OCI-LY7 (cell line): ENCODE measurements around the gene NDUFV2. TPM values are rescaled to one million over a fixed set of nuclear protein-coding genes. Genes with fewer than 3 reads are reported as not detected.
"Not testable (repeated sequence)": the region's sequence is repeated elsewhere in the genome, so short reads cannot be mapped to it uniquely, and the experiment has no call there.

Source experiments
- BruUV-seq: library from RNA; stranded (reverse); fragments of 400-500 nt; replicated peaks from 2 replicates; lab custom pipeline; 2021; lab: Mats Ljungman, UMichigan
- CTCF ChIA-PET: fragments of 300-600 bp; sonication (Branson Sonifier 250); formaldehyde crosslinking; loops from one replicate; lab custom pipeline; 2022; ENCODE audit warnings: antibody characterized with exemption; ENCODE audit not compliant: unreplicated experiment; lab: Charles Lee
- POLR2A ChIA-PET: fragments of 300-600 bp; sonication (Branson Sonifier 250); formaldehyde crosslinking; loops from one replicate; lab custom pipeline; 2022; ENCODE audit warnings: antibody characterized with exemption; lab: Charles Lee
- DNase-seq: peaks from one replicate; pipeline ENCODE4 v3.0.0-alpha.2; 2015; ENCODE audit warnings: low spot score
- H2AFZ ChIP-seq: fragments of 200-600 bp; sonication (generic), shearing (Covaris generic); 2 replicates; pipeline ENCODE4 v1.6.1; 2014; ENCODE audit warnings: mild to moderate bottlenecking, antibody characterized with exemption, low read length, moderate library complexity
- H3K27ac ChIP-seq: fragments of 200-600 bp; sonication (generic); 2 replicates; pipeline ENCODE4 v1.5.1; 2014; ENCODE audit warnings: mixed run types, low read depth, mild to moderate bottlenecking, moderate library complexity, low read length, inconsistent platforms; ENCODE audit not compliant: poor library complexity, severe bottlenecking
- H3K36me3 ChIP-seq: fragments of 200-600 bp; sonication (generic); 2 replicates; pipeline ENCODE4 v1.6.1; 2014; ENCODE audit warnings: mild to moderate bottlenecking, antibody characterized with exemption, low read length, moderate library complexity, mixed read lengths; ENCODE audit not compliant: insufficient read depth
- H3K4me1 ChIP-seq: fragments of 200-600 bp; sonication (generic); 2 replicates; pipeline ENCODE4 v1.5.1; 2014; ENCODE audit warnings: mild to moderate bottlenecking, low read length; ENCODE audit not compliant: insufficient read depth, poor library complexity, severe bottlenecking
- H3K4me2 ChIP-seq: fragments of 200-600 bp; sonication (generic); 2 replicates; pipeline ENCODE4 v1.6.1; 2014; ENCODE audit warnings: mild to moderate bottlenecking, low read length
- H3K4me3 ChIP-seq: fragments of 200-600 bp; sonication (generic); 2 replicates; pipeline ENCODE4 v1.5.1; 2014; ENCODE audit warnings: mild to moderate bottlenecking, low read depth, low read length; ENCODE audit not compliant: poor library complexity, severe bottlenecking
- H3K79me2 ChIP-seq: fragments of 200-600 bp; sonication (generic); 2 replicates; pipeline ENCODE4 v1.6.1; 2016; ENCODE audit warnings: low read depth, mild to moderate bottlenecking, low read length, moderate library complexity, mixed read lengths; ENCODE audit not compliant: insufficient read depth
- H3K9me2 ChIP-seq: fragments of 200-600 bp; sonication (generic); 2 replicates; pipeline ENCODE4 v1.6.1; 2016; ENCODE audit warnings: mild to moderate bottlenecking, low read length, mixed read lengths; ENCODE audit not compliant: insufficient read depth
- H3K9me3 ChIP-seq: fragments of 200-600 bp; sonication (generic); 2 replicates; pipeline ENCODE4 v1.6.1; 2014; ENCODE audit warnings: mild to moderate bottlenecking, mixed run types, low read length, mixed read lengths
- H4K20me1 ChIP-seq: fragments of 200-600 bp; sonication (generic); 2 replicates; pipeline ENCODE4 v1.6.1; 2014; ENCODE audit warnings: mild to moderate bottlenecking, antibody characterized with exemption, low read length, moderate library complexity, mixed read lengths; ENCODE audit not compliant: insufficient read depth
- EZH2phosphoT487 ChIP-seq: fragments of 200-600 bp; sonication (generic); IDR thresholded peaks from 2 replicates; pipeline ENCODE4 v1.6.1; 2018; ENCODE audit warnings: low read depth, borderline replicate concordance, mild to moderate bottlenecking, mixed run types, antibody characterized with exemption, low read length, moderate library complexity, mixed read lengths
- intact Hi-C: fragments of 100-400 bp; cut with micrococcal nuclease; formaldehyde crosslinking; loops from one replicate; pipeline ENCODE4 v1.10.0; 2022; ENCODE audit not compliant: unreplicated experiment
- total RNA-seq, 2 experiments: library from RNA; depleted of rRNA in 1 of 2; stranded (reverse); fragments of >200 nt in 1 of 2; shearing (Covaris generic) in 1 of 2; gene quantifications; 2 replicates each; pipeline ENCODE4 v1.2.3, GENCODE V29; 2014 to 2022
- TF ChIP-seq, protein P1 (sequence below): fragments of 200-600 bp; sonication (generic); conservative IDR thresholded peaks from 2 replicates; pipeline ENCODE4 v1.5.1; 2014; ENCODE audit warnings: mild to moderate bottlenecking, antibody characterized with exemption, low read length, moderate library complexity, mixed read lengths

The NDUFV2 gene
- total RNA-seq, 2 experiments from 2014 or later, result 185 to 201 TPM

DNA sequence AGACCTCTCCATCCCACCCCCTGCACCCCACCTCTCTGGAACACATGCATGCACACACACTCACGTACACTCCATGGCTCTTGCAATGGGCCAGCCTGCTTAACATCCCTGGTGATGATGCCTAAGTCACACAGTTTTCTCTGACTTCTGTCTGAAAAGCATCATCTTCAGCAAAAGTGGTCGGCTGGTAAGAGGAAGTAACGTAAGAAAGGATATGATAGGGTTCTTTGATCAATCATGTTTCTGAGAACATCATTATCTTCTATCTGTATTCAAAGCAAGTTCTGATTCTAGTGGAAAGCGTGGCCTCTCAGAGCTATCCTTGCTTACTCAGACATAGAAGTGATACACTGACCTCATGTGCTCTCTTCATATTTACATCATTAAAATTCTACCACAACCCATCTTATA is 11.4 kb upstream of the NDUFV2 start:
- Histone ChIP-seq H3K9me3 (no peaks in the 10 kb centered on the region), H2AFZ (no peak overlapping the region), H3K36me3 (no peaks in the 10 kb centered on the region), H3K4me3 (no peak overlapping the region), H3K27ac (no peak overlapping the region), H3K4me1 (peaks cover 16% of the 10 kb centered on the region), H3K79me2 (no peaks in the 10 kb centered on the region), H3K9me2 (no peaks in the 10 kb centered on the region), H4K20me1 (no peaks in the 10 kb centered on the region), H3K4me2 (no peak overlapping the region)
- TF ChIP-seq, protein P1, sequence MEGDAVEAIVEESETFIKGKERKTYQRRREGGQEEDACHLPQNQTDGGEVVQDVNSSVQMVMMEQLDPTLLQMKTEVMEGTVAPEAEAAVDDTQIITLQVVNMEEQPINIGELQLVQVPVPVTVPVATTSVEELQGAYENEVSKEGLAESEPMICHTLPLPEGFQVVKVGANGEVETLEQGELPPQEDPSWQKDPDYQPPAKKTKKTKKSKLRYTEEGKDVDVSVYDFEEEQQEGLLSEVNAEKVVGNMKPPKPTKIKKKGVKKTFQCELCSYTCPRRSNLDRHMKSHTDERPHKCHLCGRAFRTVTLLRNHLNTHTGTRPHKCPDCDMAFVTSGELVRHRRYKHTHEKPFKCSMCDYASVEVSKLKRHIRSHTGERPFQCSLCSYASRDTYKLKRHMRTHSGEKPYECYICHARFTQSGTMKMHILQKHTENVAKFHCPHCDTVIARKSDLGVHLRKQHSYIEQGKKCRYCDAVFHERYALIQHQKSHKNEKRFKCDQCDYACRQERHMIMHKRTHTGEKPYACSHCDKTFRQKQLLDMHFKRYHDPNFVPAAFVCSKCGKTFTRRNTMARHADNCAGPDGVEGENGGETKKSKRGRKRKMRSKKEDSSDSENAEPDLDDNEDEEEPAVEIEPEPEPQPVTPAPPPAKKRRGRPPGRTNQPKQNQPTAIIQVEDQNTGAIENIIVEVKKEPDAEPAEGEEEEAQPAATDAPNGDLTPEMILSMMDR, result no peak
- ChIA-PET CTCF (no interaction called here), POLR2A (interaction anchor here (0.7 kb wide), 1 partner anchor 502 kb away, joined by 3 read pairs; no protein-coding TSS in a partner anchor)
- intact Hi-C loops, result no loop called here
- BruUV-seq, result no TSS peak
- no peak for DNase-seq

DNA sequence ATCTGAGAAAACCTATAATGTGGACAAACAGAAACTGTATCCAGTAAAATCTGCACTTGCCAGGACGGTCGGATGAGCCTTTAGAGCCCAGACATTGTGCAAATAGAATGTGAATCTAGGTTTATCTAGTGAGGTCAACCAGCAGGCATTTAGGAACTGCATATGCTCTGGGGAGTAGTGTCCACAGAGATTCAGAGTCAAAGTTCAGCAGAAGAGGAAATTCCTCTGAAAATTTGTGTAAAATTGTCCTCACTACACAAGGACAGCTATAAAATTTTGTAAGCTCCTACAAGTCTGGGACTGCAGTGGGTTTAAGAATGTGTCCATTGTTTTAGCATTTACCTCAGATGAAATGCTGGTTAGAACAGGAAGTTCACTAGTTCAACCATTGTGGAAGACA is 9.8 kb upstream of the NDUFV2 start:
- CTCF ChIA-PET, result no interaction called here
- Histone ChIP-seq H4K20me1 (no peaks in the 10 kb centered on the region), H3K9me3 (no peaks in the 10 kb centered on the region), H3K79me2 (no peaks in the 10 kb centered on the region), H3K36me3 (no peaks in the 10 kb centered on the region), H3K9me2 (no peaks in the 10 kb centered on the region), H3K4me2 (no peak overlapping the region), H3K4me3 (no peak overlapping the region), H2AFZ (no peak overlapping the region), H3K27ac (no peak overlapping the region), H3K4me1 (peaks cover 17% of the 10 kb centered on the region)
- POLR2A ChIA-PET, result interaction anchor here (1.0 to 2.9 kb wide), 2 partner anchors 10 to 15 kb away, joined by 3 to 10 read pairs; no protein-coding TSS in a partner anchor
- no peak for TF ChIP-seq EZH2phosphoT487
- TF ChIP-seq, protein P1, result no peak
- intact Hi-C loops, result no loop called here
- BruUV-seq, result no TSS peak
- DNase-seq, result no peak

DNA sequence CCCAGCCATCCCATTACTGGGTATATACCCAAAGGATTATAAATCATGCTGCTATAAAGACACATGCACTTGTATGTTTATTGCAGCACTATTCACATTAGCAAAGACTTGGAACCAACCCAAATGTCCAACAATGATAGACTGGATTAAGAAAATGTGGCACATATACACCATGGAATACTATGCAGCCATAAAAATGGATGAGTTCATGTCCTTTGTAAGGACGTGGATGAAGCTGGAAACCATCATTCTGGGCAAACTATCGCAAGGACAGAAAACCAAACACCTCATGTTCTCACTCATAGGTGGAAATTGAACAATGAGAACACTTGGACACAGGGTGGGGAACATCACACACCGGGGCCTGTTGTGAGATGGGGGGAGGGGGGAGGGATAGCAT is 9.4 kb upstream of the NDUFV2 start:
- H3K4me2 ChIP-seq, H3K9me2 ChIP-seq, DNase-seq, BruUV-seq, H2AFZ ChIP-seq, H4K20me1 ChIP-seq, intact Hi-C loops, CTCF ChIA-PET, H3K4me3 ChIP-seq, H3K79me2 ChIP-seq, H3K36me3 ChIP-seq, H3K9me3 ChIP-seq, H3K27ac ChIP-seq: not testable (repeated sequence)
- peaks cover 17% of the 10 kb centered on the region for H3K4me1 ChIP-seq
- POLR2A ChIA-PET, result interaction anchor here (0.6 to 2.9 kb wide), 3 partner anchors 10 to 64 kb away, joined by 4 to 10 read pairs (median 5); no protein-coding TSS in a partner anchor
